Kidney (tissue), 14 donors: ENCODE results near the gene SLC66A3. TPM values are rescaled to one million over a fixed set of nuclear protein-coding genes. Genes with fewer than 3 reads are reported as not detected.

Experiments used
- DNase-seq, 5 donors: peaks; one replicate each; pipeline ENCODE4 v3.0.0-alpha.2; 2013 to 2020
- FAIRE-seq: peaks from 2 replicates; lab custom pipeline; 2012; peaks lifted over from hg19 to GRCh38; lab: Jason Lieb, UNC
- H3K27ac ChIP-seq, 2 donors: one replicate each; pipeline ENCODE4 v1.7.0; 2013; ENCODE audit warnings: low read depth in 2 of 2, low read length in 2 of 2, inconsistent platforms in 1 of 2
- H3K27me3 ChIP-seq: one replicate; pipeline ENCODE4 v1.7.1; 2013; ENCODE audit warnings: low read length, inconsistent platforms; ENCODE audit not compliant: control insufficient read depth, insufficient read depth
- H3K36me3 ChIP-seq, 3 donors: one replicate each; pipeline versions ENCODE4 v1.7.0 to v1.7.1; 2013; ENCODE audit warnings: low read length in 3 of 3, control low read depth in 1 of 3, inconsistent platforms in 1 of 3; ENCODE audit not compliant: insufficient read depth in 3 of 3, control insufficient read depth in 2 of 3
- H3K4me1 ChIP-seq, 3 donors: one replicate each; pipeline versions ENCODE4 v1.7.0 to v1.7.1; 2013; ENCODE audit warnings: low read length in 3 of 3, inconsistent platforms in 1 of 3, low read depth in 1 of 3; ENCODE audit not compliant: control insufficient read depth in 2 of 3, insufficient read depth in 2 of 3
- H3K4me3 ChIP-seq, 3 donors: one replicate each; pipeline versions ENCODE4 v1.7.0 to v1.8.1; 2013; ENCODE audit warnings: low read length in 3 of 3, control low read depth in 1 of 3, inconsistent platforms in 1 of 3
- H3K9ac ChIP-seq, 3 donors: one replicate each; pipeline versions ENCODE4 v1.7.0 to v1.7.1; 2013; ENCODE audit warnings: low read length in 3 of 3, control low read depth in 1 of 3, inconsistent platforms in 1 of 3
- H3K9me3 ChIP-seq, 3 donors: one replicate each; pipeline versions ENCODE4 v1.7.0 to v1.7.1; 2013; ENCODE audit warnings: low read length in 3 of 3, control low read depth in 1 of 3, inconsistent platforms in 1 of 3; ENCODE audit not compliant: control insufficient read depth in 2 of 3, insufficient read depth in 1 of 3
- intact Hi-C: fragments of 100-400 bp; cut with DNase I; formaldehyde crosslinking; loops from one replicate; pipeline ENCODE4 v1.11.1; 2022
- polyA plus RNA-seq: library from polyadenylated mRNA; stranded (reverse); fragments of 350-450 nt; fragmentation: Illumina TruSeq; extraction: RNeasy Lipid Tissue Mini Kit (QIAGEN cat#74804); gene quantifications from one replicate; pipeline ENCODE4 v1.2.3, GENCODE V29; 2014; ENCODE audit warnings: low read depth, low replicate concordance; ENCODE audit not compliant: insufficient read depth
- total RNA-seq: library from RNA; stranded (reverse); fragmentation: NEBNext Ultra II Directional; extraction: Animal tissue kit (Norgen Biotek cat#: 25700); gene quantifications from one replicate; pipeline ENCODE4 v1.2.1, GENCODE V29; 2021
- TF ChIP-seq, protein P1 (sequence below): IDR thresholded peaks from 3 replicates; pipeline ENCODE4 v1.5.1; 2012; ENCODE audit warnings: mild to moderate bottlenecking, moderate library complexity, borderline replicate concordance; ENCODE audit not compliant: insufficient read depth; ENCODE audit errors: extremely low read depth
- donor health status: control.
- donor health status: control.
- donor health status: control.
- donor health status: control.
- donor health status: control.
- donor health status: DM: yes; HTN: yes; CAD: no.
- donor health status: Normal renal cell carcinoma (clear cell type).

The SLC66A3 gene
- total and polyA plus RNA-seq, 2 donors from 2014 or later = 28.4 to 33.0 TPM

DNA sequence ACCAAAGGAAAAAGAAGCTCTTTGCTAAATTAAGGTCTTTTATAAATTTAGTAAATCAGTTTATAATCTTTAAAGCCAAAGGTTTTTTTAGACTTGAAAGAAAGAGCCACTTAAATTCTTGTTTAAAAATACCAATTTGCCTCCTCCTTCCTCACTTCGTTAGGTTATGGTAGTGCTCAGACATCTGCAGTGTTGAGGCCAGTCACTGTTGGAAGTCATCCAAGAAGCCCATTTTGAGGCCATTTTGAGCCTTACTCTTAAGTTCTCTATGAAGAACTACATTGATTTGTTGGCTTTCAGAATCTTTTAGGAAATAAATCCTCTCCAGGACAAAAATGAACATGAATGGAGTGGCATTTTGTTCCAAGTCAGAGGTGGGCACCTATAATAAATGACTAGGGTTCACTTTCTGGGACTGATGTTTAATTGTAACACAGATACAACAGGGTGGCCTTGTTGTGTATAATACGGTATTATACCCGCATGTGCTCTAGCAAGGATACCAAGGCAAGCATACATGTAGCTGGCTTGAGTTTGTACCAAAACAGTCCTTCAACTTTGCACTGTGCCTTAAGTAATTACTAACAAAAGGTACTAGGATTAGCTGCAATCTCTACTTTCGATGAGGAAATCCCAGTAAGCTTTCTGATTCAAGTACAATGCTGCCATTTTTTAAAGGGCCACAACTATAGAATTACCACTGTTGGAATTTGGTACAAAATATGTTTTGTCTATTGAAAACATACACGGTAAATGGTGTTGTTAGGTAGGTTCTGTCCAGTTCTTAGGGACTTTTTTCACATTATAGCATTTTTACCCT is 22.8 kb downstream of the SLC66A3 start:
- Histone ChIP-seq H3K4me3 (no peak overlapping the region), H3K9ac (no peak overlapping the region), H3K9me3 (no peaks in the 10 kb centered on the region), H3K4me1 (no peaks in the 10 kb centered on the region), H3K27ac (no peak overlapping the region), H3K27me3 (no peaks in the 10 kb centered on the region), H3K36me3 (peaks cover 0 to 3% (median 3%) of the 10 kb centered on the region in 3 donors)
- DNase-seq (no peak), FAIRE-seq (no peak)
- TF ChIP-seq, protein P1, sequence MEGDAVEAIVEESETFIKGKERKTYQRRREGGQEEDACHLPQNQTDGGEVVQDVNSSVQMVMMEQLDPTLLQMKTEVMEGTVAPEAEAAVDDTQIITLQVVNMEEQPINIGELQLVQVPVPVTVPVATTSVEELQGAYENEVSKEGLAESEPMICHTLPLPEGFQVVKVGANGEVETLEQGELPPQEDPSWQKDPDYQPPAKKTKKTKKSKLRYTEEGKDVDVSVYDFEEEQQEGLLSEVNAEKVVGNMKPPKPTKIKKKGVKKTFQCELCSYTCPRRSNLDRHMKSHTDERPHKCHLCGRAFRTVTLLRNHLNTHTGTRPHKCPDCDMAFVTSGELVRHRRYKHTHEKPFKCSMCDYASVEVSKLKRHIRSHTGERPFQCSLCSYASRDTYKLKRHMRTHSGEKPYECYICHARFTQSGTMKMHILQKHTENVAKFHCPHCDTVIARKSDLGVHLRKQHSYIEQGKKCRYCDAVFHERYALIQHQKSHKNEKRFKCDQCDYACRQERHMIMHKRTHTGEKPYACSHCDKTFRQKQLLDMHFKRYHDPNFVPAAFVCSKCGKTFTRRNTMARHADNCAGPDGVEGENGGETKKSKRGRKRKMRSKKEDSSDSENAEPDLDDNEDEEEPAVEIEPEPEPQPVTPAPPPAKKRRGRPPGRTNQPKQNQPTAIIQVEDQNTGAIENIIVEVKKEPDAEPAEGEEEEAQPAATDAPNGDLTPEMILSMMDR = no peak
- intact Hi-C loops = no loop called here

DNA sequence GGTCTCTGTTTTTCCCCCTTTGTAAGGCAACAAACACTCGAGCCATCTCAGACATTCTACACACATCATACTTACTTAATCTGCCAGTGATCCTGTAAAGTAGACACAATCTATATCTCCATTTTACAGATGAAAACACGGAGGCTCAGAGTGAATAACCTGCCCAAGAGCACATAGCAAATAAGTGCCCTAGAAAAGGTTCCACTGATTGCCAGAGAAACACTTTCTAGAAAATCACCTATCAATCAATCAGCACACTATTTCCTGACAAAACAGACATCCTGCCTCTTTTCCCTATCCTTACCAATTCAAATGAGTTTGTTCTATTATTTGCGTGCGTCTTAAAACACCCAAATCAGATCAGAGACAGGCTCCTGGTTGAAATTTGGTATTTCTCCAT is 23.9 kb downstream of the SLC66A3 start:
- intact Hi-C loops = no loop called here
- Histone ChIP-seq H3K27ac (no peak overlapping the region), H3K27me3 (no peaks in the 10 kb centered on the region), H3K9me3 (no peaks in the 10 kb centered on the region), H3K4me1 (no peaks in the 10 kb centered on the region), H3K36me3 (peaks cover 0 to 3% (median 3%) of the 10 kb centered on the region in 3 donors), H3K9ac (no peak overlapping the region), H3K4me3 (no peak overlapping the region)
- FAIRE-seq (no peak), DNase-seq (no peak)
- TF ChIP-seq, protein P1 = no peak

DNA sequence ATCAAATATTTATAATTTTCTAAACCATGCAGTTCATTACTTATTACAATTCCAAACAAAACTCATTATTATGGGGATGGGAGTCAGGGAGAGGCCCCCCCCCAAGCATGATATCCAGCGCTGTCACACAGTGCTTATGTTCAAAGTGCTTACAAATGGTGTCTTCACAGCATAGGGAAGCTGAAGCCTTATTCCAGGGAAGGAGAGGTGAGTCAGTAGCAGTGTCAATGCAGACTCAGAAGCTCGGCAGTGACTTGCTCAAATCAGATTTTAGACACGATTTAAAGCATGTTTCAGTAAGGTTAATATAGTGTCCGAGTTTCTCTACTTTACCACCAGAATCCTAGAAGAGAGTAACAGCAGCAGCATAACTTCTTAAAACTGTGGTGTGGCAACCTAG is 24.6 kb downstream of the SLC66A3 start:
- FAIRE-seq = no peak
- no peak for DNase-seq
- Histone ChIP-seq H3K36me3 (peaks cover 0 to 5% (median 3%) of the 10 kb centered on the region in 3 donors), H3K4me3 (no peak overlapping the region), H3K9me3 (no peaks in the 10 kb centered on the region), H3K4me1 (no peaks in the 10 kb centered on the region), H3K27me3 (no peaks in the 10 kb centered on the region), H3K9ac (no peak overlapping the region), H3K27ac (no peak overlapping the region)
- intact Hi-C loops = no loop called here
- TF ChIP-seq, protein P1 = no peak
